ENCODE measurements around the gene HTR2A.

GRCh38 chr13:46868091-46868490 is 28.8 kb downstream of the HTR2A start:
- no peak for TF ChIP-seq POLR2AphosphoS5 (IDR thresholded peaks at IDR 0.05)
- TF ChIP-seq CTCF (IDR thresholded peaks at IDR 0.05): no peak
